GM12872 (cell line): ENCODE results near the gene LGALS13.

Experiments
- CTCF ChIP-seq: IDR thresholded peaks from 3 replicates; pipeline ENCODE4 v1.5.1; 2011; ENCODE audit warnings: low read depth, mild to moderate bottlenecking, low read length, moderate library complexity; ENCODE audit not compliant: insufficient read depth

Gene LGALS13

DNA sequence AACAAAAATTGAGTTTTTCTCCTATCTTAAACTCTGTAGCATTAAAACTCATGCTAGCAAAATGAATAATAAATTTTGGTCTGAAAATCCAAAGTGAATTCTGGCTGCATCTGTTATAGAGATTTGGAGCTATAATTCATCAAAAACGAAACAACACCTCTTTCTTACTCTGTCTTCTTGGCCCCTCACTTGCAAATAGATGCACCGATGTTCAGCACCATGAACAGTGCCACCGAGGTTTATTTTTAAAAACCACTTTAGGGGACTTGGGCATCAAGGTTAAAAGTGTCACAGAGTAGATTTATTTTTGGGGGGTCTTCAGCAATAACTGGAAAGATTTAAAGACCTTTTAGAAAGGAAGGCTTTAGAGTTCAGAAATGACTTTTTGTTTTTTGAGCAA lies 36.3 kb upstream of the LGALS13 start:
- TF ChIP-seq CTCF: no peak

GRCh38 chr19:39568604-39569003 lies 33.7 kb upstream of the LGALS13 start:
- TF ChIP-seq CTCF: no peak

- no peak for TF ChIP-seq CTCF
Measured at GRCh38 chr19:39582442-39582841, 19.9 kb upstream of the LGALS13 start.

GRCh38 chr19:39582891-39583625 lies 19.3 kb upstream of the LGALS13 start:
- no peak for TF ChIP-seq CTCF

DNA sequence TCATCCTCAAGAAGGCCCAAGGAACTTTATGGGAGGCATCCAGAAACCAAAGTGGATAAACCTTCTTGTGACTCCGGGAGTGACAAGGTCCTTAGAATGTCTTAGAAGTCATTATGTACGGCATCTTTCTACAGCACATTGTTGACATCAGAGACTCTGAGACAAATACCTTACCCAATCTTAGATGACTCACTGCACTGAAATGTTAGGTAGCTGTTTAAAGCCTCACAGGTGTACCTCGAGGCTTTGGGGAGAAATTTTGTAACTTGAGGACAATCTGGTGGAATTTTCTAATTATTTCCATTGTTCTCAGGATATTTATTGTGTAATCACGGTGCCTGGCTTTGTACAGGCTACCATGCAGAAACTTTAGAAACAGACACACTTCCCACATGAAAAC lies 14.8 kb upstream of the LGALS13 start:
- no peak for TF ChIP-seq CTCF

GRCh38 chr19:39588066-39588465 lies 14.3 kb upstream of the LGALS13 start:
- TF ChIP-seq CTCF: no peak

DNA sequence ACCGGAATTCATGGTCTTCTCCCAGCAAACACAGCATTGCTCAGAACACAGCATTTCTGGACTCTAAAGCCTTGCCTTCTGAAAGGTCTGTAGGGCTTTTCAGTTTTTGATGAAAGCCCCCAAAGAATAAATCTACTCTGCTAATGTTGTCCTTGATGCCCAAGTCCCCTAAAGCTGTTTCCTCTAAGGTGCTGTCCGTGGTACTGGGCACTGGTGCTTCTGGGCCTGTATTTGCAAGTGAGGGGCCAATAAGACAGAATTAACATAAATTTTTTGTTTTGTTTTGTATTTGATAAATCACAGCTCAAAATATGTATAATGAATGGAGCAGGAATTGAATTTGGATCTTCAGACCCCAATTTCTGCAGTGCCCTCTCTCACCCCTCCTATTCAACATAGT lies 12.1 kb upstream of the LGALS13 start:
- no peak for TF ChIP-seq CTCF
